PFSK-1 (cell line): ENCODE data around the gene C1QTNF5.

ENCODE experiments used
- POLR2AphosphoS5 ChIP-seq: IDR thresholded peaks from 2 replicates; pipeline ENCODE4 v1.6.1; 2012; ENCODE audit warnings: low read depth, mild to moderate bottlenecking, control low read depth, low read length, moderate library complexity
- SIN3A ChIP-seq: IDR thresholded peaks from 2 replicates; pipeline ENCODE4 v1.6.1; 2012; ENCODE audit warnings: mild to moderate bottlenecking, low read length, moderate library complexity, borderline replicate concordance; ENCODE audit not compliant: insufficient read depth

- no peak for TF ChIP-seq POLR2AphosphoS5
- no peak for TF ChIP-seq SIN3A
These were observed 3.0 kb upstream of the C1QTNF5 start for GRCh38 chr11:119343726-119344125.
